GM19372 (cell line): ENCODE measurements around the gene NPTN.
"Not testable (repeated sequence)": the region's sequence is repeated elsewhere in the genome, so short reads cannot be mapped to it uniquely, and the experiment has no call there.

Experiments used
- ATAC-seq: cut with Tn5 transposase; IDR thresholded peaks from one replicate; pipeline ENCODE4 v1.9.1; 2021; ENCODE audit warnings: mild to moderate bottlenecking, low read depth, moderate library complexity; ENCODE audit not compliant: unreplicated experiment

Gene NPTN

DNA sequence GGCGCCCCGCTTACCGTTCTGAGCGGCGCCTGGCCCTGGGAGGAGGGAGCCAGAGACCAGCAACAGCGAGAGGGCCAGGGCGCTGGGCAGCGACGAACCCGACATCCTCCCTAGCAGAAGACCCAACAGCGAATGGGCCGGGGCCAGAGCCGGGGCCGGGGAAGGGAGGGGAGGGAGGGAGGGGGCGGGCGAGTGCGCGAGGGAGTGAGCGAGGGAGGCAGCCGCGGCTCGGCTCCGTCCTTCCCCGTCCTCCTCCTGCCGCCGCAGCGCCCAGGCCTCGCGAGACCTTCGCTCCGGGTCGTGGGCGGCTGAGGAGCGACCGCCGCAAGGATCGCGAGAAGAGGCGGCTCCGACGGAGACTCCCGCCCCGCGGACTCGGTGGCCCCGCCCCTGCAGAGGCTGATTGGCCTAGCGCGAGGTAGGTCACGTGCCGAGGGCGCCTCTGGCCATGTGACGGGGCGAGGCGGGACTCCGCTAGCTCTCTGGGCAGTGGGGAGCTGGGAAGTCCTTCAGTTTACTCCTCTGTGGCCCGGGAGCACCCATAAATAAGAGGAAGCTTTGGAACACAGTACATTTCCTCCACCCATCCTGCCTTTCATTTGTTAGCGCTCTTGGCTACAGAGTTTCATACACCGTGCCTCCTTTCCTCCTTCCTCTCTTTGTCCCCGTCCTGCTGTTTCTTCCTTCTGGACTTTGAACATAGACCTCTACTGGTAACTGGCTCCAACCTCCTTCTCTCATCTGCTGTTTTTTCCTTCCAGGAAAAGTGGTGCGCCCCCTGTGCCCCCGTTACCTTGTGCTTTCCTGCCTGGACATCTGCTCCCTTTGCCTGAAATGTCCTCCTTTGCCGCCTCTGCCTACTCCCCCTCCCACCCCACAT lies at the start of gene NPTN:
Gene NPTN (minus strand): TSS at position 279 of the 880 bp plus-strand sequence. CDS start 174 bp downstream, at position 105.
- peak; percentile 79 for ATAC-seq

DNA sequence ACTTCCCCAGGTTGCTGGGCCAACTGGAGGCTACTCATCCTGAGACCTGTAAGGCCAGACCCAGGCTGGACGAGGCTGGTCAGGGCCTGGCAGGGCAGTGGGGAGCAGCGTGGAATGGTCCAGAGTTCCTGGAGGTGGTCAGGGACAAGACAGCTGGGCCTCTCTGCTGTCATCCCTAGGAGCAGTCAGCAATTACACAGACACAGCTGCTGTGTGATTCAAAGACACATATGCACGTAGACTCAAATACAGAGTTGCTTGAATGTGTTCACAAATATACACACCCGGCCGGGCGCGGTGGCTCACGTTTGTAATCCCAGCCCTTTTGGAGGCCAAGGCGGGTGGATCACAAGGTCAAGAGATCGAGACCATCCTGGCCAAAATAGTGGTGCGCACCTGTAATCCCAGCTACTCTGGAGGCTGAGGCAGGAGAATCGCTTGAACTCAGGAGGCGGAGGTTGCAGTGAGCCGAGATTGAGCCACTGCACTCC lies 49.5 kb upstream of the NPTN start:
- ATAC-seq: no peak

DNA sequence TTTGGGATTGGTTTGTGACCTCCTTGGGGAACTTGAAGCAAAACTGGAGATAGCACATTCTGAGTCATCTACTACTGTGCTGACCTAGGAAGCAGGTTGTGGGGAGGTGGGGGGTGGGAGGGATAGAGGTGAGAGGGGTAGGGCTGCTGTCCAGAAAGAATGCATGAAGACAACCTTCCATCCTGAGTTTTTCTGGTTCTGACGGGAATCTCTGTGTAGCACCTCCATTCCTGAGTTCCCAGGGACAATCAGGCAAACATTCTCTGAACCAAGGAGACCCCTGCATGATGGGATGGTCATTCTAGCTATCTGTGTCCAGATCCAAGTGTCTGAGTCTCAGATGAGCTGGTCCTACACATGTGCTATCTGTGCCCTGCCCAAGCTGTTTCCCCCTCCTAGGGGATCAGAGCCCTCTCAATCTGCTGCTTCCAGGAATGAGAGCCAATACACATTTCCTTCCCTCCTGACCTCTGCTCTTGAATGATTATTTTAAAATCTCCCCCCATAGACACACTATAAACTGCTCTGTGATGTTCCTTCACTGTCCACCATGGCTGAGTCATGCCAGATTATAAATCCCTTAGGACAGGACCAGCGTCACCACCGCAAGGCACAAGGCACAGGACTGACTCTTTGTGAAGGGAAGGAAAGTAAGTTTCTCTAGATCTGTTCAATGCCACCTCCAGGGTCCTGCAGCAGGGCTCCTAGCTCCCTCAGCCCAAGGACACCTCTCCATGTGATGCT lies 48.8 kb upstream of the NPTN start:
- no peak for ATAC-seq

DNA sequence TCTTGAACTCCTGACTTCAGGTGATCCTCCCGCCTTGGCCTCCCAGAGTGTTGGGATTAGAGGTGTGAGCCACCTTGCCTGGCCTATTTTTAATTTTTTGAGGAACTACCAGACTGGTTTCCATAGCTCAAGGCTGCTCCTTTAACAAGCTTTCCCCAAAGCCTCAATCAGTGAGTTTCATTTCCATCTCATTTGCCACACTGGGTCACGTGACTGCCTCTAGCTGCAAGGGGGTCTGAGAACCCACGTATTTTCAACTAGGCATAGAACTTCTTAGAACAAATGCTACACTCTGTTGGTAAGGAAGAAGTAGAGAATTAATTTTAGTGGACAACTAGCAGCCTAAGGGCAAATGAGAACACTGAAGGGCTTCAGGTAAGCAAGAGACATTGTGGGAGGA lies 47.9 kb upstream of the NPTN start:
- no peak for ATAC-seq

DNA sequence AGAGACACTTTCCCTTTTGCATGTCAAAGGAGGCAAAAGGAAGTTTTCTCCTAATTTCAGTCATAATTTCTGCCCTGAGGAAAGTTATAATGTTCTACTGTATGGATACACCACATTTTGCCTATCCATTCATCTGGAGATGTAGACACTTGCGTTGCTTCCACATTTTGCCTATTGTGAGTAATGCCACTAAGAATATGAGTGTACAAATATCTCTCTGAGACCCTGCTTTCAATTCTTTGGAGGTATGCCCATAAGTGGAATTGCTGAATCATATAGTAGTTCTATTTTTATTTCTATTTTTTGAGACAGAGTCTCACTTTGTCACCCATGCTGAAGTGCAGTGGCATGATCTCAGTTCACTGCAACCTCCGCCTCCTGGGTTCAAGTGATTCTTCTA lies 47.4 kb upstream of the NPTN start:
- no peak for ATAC-seq

DNA sequence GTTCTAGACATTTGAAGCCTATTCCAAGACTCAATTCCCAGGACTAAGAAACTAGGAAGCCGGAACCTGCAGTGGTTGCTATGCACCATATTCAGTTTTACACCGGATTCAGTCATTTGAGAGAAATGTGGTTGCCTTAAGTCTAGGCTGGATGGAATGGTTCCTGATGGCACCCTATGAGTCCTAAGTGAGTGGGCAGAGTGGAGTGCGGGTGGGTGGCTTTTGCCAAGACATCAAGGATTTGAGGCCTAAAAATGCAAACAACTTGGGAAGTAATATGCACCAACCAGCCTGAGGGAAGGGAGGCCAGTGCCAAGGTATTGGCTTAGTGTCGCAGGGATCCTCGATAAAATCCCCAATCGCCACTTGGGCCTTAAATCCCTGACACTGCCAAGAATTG lies 46.8 kb upstream of the NPTN start:
- ATAC-seq: no peak

DNA sequence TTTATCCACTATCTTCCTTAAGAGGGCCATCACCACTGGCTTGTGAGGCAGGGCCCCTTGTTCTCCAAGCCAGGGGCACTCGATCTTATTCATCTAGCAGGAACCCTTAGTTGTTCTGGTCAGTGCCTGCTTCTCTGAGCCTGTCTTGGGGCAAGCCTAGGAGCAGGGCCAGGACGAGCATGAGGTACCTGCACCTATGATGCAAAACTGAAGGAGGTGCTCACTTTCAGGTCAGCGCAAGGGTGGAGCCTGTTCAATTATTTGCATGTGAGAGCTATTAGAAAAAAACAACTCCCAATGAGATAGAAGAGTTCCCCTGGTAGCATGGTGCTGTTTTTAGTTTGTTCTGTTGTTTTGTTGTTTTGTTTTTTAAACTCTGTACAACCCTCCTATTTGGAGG lies 46.0 kb upstream of the NPTN start:
- ATAC-seq: no peak

DNA sequence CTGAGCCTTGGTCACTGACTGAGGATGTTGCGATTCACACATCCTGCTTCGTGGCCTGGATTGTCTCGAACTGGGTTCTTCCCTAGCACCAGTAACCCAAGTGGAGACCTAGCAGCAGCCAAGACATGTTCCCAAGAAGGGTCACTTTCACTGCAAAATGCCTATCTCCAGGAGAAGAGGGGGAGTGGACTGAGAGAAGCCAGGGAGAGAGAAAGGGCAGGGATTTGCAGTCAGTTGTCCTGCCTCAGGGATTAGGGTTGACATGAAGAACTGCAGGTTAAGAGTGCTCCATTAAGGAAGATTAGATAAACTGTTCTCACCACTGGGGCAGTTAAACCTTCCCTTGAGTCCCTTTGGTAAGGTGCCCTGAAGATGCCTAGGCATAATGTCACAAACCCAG lies 45.3 kb upstream of the NPTN start:
- no peak for ATAC-seq

DNA sequence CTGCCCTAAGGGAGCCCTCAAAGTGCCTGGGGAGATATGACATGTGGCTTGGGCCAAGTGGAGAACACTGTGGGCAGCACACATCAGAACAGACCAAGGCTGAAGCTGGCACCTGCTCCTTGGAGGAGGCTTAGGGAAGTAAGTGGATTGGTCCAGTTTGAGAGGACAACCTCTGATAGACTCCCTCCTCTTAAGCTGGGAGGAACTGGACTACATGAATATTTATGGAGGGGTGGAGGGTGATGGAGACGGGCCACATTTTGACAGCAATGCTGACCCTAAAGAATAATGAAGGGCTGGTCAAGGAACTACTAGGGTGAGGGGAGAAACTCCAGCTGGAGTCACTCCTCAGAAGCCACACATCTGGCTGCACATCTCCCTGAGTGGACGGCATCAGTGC lies 44.5 kb upstream of the NPTN start:
- no peak for ATAC-seq

DNA sequence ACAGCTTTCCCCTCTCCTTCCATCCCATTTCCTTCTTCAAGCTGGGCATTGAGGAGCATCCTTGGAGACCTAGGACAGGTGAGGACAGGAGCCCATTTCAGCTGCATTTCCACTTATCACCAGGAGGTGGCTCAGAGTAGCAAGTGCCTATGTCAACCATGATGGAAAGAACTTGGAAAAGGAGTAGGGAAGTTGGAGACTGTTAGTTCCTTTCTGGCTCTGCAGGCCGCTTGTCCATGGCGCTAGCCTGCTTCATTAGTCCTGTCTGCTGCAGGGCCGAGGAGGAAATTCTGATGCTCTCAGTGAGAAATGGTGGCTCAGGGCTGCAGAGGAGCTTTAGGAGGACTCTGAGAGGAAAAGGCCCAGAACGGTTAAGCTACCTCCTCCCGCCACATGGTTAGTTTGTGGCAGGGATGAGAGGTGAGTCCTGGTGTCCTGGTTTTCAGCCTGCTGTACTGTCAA lies 44.0 kb upstream of the NPTN start:
- no peak for ATAC-seq

DNA sequence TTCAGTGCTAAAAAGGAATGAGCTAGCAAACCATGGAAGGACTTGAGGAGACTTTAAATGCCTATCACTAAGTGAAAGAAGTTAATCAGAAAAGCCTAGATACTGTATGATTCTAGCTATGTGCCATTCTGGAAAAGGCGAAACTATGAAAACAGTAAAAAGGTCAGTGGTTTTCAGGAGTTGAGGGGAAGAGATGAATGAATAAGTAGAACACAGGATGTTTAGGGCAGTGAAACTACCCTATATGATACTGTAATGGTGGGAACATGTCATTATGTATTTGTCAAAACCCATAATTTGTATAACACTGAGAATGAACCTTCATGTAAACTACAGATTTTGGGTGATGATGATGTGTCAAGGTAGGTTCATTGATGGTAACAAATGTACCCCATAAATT lies 41.4 kb upstream of the NPTN start:
- no peak for ATAC-seq

DNA sequence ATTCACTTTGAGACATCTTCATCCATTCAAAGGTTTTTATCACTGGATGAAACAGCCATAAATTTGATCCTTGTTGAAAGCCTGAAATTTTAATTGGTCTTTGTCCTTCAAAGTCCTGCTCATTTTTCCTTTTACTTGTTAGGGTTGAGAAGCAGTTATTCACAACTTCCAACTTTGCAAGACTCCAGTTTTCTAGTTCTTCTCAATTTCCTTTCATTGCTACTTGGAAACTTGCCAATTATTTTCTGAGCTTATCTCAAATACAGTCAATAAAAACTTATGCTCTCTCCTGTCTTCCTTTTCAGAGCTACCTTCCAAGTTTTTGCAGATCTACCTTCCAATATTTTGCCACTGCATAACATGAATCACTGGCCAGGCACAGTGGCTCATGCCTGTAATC lies 27.3 kb upstream of the NPTN start:
- no peak for ATAC-seq

DNA sequence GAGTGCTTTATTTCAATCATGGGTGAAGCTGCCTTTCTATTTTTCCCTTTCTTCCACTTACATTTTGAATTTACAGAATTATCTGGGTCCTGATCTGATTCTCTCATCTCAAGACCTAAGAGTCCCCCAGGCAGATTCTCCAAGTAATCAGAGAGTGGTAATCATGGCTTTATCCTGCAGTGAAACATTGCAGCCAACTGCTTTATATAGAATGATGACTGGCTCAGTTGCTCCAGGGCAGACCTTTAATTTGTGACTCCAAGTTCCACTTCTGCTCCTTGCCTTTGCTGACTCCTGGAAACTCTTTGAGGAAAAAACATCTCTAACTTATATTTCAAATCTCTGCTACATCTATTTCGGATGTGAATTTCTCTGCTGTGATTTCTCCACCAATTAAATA lies 25.5 kb upstream of the NPTN start:
- no peak for ATAC-seq

DNA sequence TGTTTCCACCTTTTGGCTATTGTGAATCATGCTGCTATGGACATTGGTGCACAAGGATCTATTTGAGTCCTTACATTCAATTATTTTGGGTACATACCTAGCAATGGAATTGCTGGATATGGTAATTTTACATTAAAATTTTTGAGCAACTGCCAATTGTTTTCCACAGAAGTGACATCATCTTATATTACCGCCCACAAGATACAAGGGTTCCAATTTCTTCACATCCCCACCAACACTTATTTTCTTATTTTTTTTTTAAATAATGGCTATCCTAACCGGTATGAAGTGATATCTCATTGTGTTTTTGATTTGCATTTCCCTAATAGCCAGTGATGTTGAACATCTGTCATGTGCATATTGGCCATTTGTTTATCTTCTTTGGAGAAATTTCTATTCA lies 22.5 kb upstream of the NPTN start:
- ATAC-seq: no peak

DNA sequence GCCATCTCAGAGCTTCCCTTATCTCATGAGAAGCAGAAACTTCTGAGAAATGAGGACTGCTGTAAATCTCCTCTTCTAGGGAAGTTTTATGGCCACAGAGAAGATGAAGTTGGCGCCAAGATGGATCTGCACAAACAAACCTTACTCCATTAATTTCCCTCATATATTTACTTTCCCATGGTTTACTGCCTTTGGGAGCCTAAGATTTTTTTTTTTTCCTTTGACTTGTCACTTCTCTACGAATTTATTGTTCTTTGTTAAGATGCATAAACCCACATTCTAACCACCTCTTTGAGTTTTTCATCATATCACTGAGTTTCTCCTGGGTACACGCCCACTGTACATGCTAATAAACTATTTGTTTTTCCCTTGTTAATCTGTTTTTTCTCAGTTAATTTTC lies 21.5 kb upstream of the NPTN start:
- no peak for ATAC-seq

DNA sequence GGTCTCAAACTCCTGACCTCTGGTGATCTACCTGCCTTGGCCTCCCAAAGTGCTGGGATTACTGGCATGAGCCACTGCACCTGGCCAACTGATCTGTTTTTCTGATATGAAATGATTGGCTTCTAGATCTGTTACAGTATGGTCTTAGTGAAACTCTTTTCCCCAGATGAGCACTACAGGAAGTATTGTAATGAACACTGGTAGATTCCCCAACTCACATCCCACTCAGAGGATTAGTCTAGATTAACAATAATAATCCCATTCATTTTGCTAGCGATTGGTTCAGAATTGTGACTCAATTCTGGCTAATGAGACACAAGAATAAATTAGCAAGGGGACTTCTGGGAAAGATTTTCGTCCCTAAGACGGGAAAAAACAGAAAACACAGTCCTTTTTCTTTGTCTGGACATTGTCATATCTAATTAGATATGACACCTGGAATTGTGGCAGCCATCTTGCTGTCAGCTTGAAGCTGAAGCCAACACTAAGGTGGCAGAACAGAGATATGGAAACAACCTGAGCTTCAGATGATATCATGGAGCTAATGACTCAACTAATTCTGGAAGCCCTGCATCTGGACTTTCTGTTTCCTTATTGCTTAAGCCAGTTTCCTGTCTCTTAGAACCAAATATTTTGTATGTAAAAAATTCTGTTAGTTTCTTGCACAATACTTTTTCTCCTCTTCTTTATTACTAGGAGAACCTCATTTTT lies 17.4 kb upstream of the NPTN start:
- no peak for ATAC-seq

DNA sequence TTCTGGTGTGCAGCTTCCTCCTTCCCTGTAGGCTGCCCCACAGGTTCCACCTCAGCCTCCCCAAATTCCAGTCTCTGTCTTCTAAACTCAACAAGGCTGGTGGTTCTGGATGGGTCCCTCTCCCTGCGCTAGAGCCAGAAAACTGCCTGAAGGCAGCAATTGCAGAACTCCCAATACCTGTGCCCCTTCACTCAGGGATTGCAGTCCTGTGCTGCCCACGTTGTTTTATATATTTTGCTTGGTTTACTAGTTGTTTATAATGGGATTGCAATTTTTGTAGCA lies 14.8 kb upstream of the NPTN start:
- ATAC-seq: no peak

DNA sequence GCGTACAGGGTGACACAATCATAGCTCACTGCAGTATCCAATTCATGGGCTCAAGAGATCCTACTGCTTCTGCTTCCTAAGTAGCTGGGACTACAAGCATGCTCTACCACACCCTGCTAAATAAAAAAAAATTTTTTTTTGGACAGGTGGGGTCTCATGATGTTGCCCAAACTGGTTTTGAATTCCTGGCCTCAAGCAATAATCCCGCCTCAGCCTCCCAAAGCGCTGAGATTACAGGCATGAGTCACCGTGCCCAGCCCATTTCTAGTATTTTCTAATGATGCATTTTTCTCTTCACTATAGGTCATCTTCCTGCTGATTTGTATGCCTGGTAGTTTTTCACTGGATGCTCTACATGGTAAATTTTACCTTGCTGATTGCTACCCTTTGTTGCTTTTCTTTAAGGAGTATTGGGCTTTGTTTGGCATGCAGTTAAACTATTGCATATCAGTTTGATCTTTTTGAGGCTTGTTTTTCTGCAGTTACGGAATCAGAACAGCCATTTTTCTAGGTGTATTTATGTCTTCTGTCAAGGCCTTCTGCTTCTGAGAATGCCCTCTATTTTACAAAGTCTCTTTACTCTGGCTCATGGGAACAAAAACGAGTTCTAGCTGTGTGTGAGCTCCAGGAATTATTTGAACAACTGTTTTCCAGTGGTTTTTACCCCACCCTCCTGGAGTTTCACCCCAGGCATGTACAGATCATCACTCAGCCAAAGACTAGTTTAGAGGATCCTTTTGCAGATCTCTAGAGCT lies 14.2 kb upstream of the NPTN start:
- no peak for ATAC-seq

DNA sequence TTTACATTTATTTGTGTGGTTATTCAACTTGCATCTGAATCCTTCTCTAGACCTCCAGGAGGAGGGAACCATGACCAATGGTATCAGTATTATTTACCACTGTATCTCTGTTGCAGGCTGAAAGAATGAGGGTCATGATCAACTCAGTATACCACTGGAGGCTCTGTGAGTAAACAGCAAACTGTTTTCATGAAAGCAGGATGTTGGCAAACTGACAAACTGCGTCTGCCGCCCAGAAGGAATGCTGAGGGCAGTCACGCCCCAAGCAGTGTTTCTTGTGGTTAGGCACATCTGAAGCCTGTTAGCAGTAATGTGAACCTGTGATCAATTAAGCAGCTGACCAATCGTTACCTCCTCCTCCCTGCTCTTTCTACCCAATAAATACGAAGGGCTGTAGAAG lies 6.3 kb upstream of the NPTN start:
- ATAC-seq: not testable (repeated sequence)

DNA sequence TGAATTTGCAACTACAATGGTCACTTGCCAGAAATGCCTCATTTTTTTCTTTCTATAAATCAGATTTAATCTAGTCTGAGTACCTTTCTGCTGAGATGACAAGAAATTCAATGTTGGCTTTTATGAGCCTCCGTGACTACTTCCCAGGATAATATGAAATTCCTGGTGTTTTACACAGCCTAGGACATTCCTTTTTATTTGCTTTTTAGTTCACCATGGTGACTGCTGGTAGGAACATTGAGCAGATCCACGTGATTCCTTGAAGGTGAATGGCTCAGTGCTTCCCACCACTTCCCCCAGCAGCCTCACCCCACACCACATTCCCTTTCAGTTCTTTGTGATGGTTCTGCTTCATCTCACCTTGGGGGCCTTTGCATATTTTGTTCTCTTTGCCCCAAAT lies 4.3 kb upstream of the NPTN start:
- ATAC-seq: no peak
